ENCODE results near the gene RNF112. TPM values are rescaled to one million over a fixed set of nuclear protein-coding genes. Genes with fewer than 3 reads are reported as not detected.
"Not testable (repeated sequence)": the region's sequence is repeated elsewhere in the genome, so short reads cannot be mapped to it uniquely, and the experiment has no call there.

Gene RNF112
- total and polyA plus RNA-seq, 3 experiments from 2014 or later: 0.18 to 0.22 TPM; not detected in 1

DNA sequence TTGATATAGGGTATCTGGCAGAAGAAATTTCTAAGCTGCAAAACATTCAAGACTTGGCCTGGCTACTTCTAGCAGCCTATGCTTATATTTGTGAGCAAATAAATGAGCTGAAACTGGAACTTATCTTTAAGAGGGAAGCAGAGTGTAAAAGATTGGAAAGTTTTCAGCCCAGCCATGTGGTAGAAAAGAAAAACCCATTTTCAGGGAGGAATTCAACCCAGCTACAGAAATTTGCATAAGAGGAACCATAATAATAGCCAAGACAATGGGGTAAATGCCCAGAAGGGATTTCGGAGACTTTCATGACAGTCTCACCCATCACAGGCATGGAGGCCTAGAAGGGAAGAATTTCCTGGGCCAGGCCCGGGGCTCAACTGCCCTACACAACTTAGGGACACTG lies 31.7 kb downstream of the RNF112 start:
- ChIA-PET CTCF (interaction anchor here (10.0 kb wide), 1 partner anchor 80 kb away, joined by 152 read pairs; the partner anchor contains the start of gene B9D1), POLR2A (no interaction called here)
- H3K9me3 ChIP-seq (ENCODE audit: low read length): no peaks in the 10 kb centered on the region
- Mint-ChIP-seq H3K27me3 (peaks cover 12 to 13% of the 10 kb centered on the region in 2 donors), H3K27ac (no peak overlapping the region), H3K4me3 (no peak overlapping the region), H3K4me1 (peaks cover 0 to 5% (median 3%) of the 10 kb centered on the region in 3 donors), H3K36me3 (peaks cover 0 to 6% (median 0%) of the 10 kb centered on the region in 3 donors), H3K9me3 (peaks cover 8 to 14% (median 9%) of the 10 kb centered on the region in 5 donors)
- no peak overlapping the region for H3K4me3 ChIP-seq (ENCODE audit: low read length)
- H3K36me3 ChIP-seq (ENCODE audit: insufficient read depth, low read length): no peaks in the 10 kb centered on the region
- no peak overlapping the region for H3K27ac ChIP-seq (ENCODE audit: low read depth, low read length)
- H3K27me3 ChIP-seq (ENCODE audit: insufficient read depth, low read length, poor library complexity, severe bottlenecking): no peaks in the 10 kb centered on the region
- no peaks in the 10 kb centered on the region for H3K4me1 ChIP-seq (ENCODE audit: insufficient read depth, low read length)
- DNase-seq: no peak

DNA sequence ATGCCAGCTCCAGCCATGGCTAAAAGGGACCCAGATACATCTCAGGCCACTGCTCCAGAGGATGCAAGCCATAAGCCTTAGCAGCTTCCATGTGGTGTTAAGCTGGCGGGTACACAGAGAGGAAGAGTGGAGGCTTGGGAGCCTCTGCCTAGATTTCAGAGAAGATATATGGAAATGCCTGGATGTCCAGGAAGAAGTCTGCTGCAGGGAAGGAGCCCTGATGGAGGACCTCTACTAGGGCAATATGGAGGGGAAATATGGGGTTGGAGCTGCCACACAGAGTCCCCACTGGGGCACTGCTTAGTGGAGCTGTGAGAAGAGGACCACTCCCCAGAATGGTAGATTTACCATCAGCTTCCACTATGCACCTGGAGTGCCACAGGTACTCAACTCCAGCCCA lies 32.1 kb downstream of the RNF112 start:
- Histone ChIP-seq H3K36me3 (ENCODE audit: insufficient read depth, low read length) (no peaks in the 10 kb centered on the region), H3K4me3 (ENCODE audit: low read length) (no peak overlapping the region), H3K27me3 (ENCODE audit: insufficient read depth, low read length, poor library complexity, severe bottlenecking) (no peaks in the 10 kb centered on the region), H3K4me1 (ENCODE audit: insufficient read depth, low read length) (no peaks in the 10 kb centered on the region), H3K27ac (ENCODE audit: low read depth, low read length) (no peak overlapping the region), H3K9me3 (ENCODE audit: low read length) (no peaks in the 10 kb centered on the region)
- POLR2A ChIA-PET: no interaction called here
- Mint-ChIP-seq H3K27me3 (peaks cover 12 to 14% of the 10 kb centered on the region in 2 donors), H3K36me3 (peaks cover 0 to 6% (median 0%) of the 10 kb centered on the region in 3 donors), H3K27ac (no peak overlapping the region), H3K4me1 (peaks cover 0 to 5% (median 3%) of the 10 kb centered on the region in 3 donors), H3K4me3 (peak overlapping the region in 1 of 7 donors; percentile 32), H3K9me3 (peaks cover 8 to 14% (median 9%) of the 10 kb centered on the region in 5 donors)
- CTCF ChIA-PET: interaction anchor here (10.0 kb wide), 1 partner anchor 80 kb away, joined by 152 read pairs; the partner anchor contains the start of gene B9D1
- DNase-seq: no peak

DNA sequence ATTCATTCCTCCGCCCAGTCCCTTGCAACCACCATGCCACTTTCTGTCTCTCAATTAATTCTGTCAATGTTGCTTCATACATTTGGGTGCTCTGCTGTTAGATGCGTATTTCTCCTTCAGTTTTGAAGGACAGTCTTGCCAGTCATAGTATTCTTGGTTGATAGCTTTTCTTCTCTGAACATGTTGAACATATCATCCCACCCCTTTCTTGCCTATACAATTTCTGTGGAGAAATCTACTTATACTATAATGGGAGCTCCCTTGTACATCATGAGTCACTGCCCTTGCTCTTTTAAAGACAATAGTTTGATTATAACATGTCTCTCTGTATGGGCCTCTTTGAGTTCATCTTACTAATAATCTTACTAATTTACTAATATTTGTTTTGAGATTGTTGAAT lies 34.1 kb downstream of the RNF112 start:
- no peaks in the 10 kb centered on the region for H3K36me3 ChIP-seq (ENCODE audit: insufficient read depth, low read length)
- H3K27ac ChIP-seq (ENCODE audit: low read depth, low read length): no peak overlapping the region
- ChIA-PET CTCF (interaction anchor here (2.9 to 10.0 kb wide), 2 partner anchors 67 to 82 kb away, joined by 15 to 152 read pairs; partner anchors contain the start of genes B9D1 and MAPK7), POLR2A (no interaction called here)
- H3K4me3 ChIP-seq (ENCODE audit: low read length): no peak overlapping the region
- no peak overlapping the region for H3K4me3 Mint-ChIP-seq
- H3K4me1 ChIP-seq (ENCODE audit: insufficient read depth, low read length): no peaks in the 10 kb centered on the region
- H3K4me1 Mint-ChIP-seq: peaks cover 0 to 5% (median 3%) of the 10 kb centered on the region in 3 donors
- H3K9me3 ChIP-seq (ENCODE audit: low read length): no peaks in the 10 kb centered on the region
- H3K36me3 Mint-ChIP-seq: peaks cover 0 to 6% (median 0%) of the 10 kb centered on the region in 3 donors
- H3K9me3 Mint-ChIP-seq: peaks cover 8 to 14% (median 9%) of the 10 kb centered on the region in 5 donors
- DNase-seq: no peak
- peaks cover 14 to 26% of the 10 kb centered on the region in 2 donors for H3K27me3 Mint-ChIP-seq
- peak overlapping the region in 1 of 8 donors; percentile 0 for H3K27ac Mint-ChIP-seq
- H3K27me3 ChIP-seq (ENCODE audit: insufficient read depth, low read length, poor library complexity, severe bottlenecking): no peaks in the 10 kb centered on the region

DNA sequence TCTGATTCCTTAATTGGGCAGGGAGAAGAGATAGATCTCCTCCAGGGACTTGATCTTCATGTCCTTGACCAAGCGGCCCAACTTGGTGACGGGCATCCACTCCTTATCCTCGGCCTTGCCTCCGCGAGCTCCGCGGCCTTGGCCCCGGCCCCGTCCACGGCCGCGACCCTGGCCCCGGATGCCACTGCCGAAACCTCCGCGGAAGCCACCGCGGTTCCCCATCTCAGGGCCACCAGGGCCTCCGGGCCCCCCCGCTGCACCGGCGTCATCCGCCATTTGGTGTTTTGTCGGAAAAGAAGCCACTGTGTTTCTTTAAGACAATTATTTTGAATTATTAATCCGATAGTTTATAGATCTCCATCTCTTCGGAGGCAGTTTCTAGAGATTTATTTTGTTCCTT lies 35.5 kb downstream of the RNF112 start:
- ChIA-PET CTCF (interaction anchor here (0.6 to 10.0 kb wide), 17 partner anchors 10 to 202 kb away, joined by 3 to 152 read pairs (median 5); partner anchors contain the start of genes ALDH3A2, B9D1 and MAPK7), POLR2A (interaction anchor here (1.0 kb wide), 1 partner anchor 84 kb away, joined by 4 read pairs; the partner anchor contains the start of gene B9D1)
- H3K27me3 Mint-ChIP-seq: peaks cover 16 to 26% of the 10 kb centered on the region in 2 donors
- H3K27ac ChIP-seq (ENCODE audit: low read depth, low read length); H3K4me1 Mint-ChIP-seq; H3K36me3 ChIP-seq (ENCODE audit: insufficient read depth, low read length); H3K27me3 ChIP-seq (ENCODE audit: insufficient read depth, low read length, poor library complexity, severe bottlenecking); H3K4me3 ChIP-seq (ENCODE audit: low read length); H3K9me3 ChIP-seq (ENCODE audit: low read length); DNase-seq; H3K4me1 ChIP-seq (ENCODE audit: insufficient read depth, low read length); H3K27ac Mint-ChIP-seq; H3K36me3 Mint-ChIP-seq; H3K4me3 Mint-ChIP-seq: not testable (repeated sequence)
- H3K9me3 Mint-ChIP-seq: peaks cover 8 to 14% (median 9%) of the 10 kb centered on the region in 5 donors

DNA sequence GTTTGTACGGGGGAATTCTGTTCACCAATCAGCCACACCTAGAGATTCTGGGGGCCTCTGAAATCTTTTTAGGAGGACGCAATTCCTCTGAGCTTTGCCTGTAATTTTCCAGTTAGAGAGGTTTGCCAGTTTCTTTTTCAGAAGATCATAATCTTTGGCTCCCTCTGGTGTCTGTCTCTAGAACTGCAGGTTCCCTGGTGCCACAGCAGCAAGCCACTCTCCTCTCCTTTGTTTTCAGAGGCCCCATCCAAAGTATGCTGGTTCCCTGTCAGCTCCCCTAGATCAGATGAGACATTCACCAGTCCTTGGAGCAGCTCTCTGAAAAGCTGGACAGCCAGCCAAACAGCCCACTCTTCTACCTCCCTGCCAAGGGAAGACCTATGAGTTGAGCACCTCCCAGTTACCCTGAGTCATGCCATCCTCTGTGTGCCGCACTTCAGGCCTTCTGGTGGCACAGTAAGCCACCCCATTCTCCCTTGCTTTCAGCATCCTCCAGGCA lies 36.1 kb downstream of the RNF112 start:
- Mint-ChIP-seq H3K27me3 (peaks cover 16 to 27% of the 10 kb centered on the region in 2 donors), H3K36me3 (peaks cover 0 to 6% (median 0%) of the 10 kb centered on the region in 3 donors), H3K4me1 (peaks cover 0 to 5% (median 3%) of the 10 kb centered on the region in 3 donors), H3K4me3 (no peak overlapping the region), H3K27ac (peak overlapping the region in 1 of 8 donors; percentile 19), H3K9me3 (peaks cover 8 to 14% (median 9%) of the 10 kb centered on the region in 5 donors)
- Histone ChIP-seq H3K27me3 (ENCODE audit: insufficient read depth, low read length, poor library complexity, severe bottlenecking) (no peaks in the 10 kb centered on the region), H3K4me3 (ENCODE audit: low read length) (no peak overlapping the region), H3K27ac (ENCODE audit: low read depth, low read length) (no peak overlapping the region), H3K36me3 (ENCODE audit: insufficient read depth, low read length) (no peaks in the 10 kb centered on the region), H3K9me3 (ENCODE audit: low read length) (no peaks in the 10 kb centered on the region), H3K4me1 (ENCODE audit: insufficient read depth, low read length) (no peaks in the 10 kb centered on the region)
- DNase-seq: peak; percentile 57 to 72 (median 65)
- ChIA-PET POLR2A (interaction anchor here (1.0 kb wide), 1 partner anchor 84 kb away, joined by 4 read pairs; the partner anchor contains the start of gene B9D1), CTCF (interaction anchor here (0.6 to 10.0 kb wide), 18 partner anchors 10 to 847 kb away, joined by 3 to 152 read pairs (median 5); partner anchors contain the start of genes ALDH3A2, B9D1 and MAPK7)

DNA sequence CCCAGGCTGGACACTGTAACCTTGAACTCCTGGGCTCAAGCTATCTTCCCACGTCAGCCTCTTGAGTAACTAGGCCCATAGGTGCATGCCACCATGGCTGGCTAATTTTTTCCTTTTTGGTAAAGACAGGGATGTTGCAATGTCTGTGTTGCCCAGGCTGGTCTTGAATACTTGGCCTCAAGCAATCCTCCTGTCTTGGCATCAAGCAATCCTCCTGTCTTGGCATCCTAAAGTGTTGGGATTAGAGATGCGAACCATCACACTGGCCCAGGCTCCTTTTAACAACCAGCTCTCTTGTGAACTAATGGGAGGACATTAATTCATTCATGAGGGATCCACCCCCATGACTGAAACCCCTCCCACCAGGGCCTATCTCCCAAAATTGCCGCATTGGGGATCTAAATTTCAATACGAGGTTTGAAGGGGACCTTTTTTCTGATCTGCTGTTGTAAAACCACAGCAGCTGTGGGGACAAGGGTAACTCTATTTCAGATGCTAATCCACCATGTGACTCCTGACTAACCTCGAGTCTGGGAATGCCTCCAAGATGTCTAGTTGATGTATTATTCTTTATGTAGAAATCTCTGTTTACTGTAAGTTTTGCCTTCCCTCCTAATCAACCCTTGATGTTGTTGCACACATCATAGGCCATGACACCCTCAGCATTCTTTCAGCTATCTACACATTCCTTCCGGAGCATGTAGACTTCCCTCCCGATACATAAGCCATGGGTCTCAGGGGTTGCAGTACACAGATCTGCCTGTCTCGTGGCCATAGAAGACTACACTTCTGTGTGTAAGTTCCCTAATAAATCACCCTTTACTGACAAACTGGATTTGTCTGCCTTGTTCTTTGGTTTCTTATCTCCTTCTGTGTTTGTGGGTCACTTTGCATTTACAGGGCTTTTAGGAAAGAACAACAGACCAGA lies 37.6 kb downstream of the RNF112 start:
- H3K9me3 ChIP-seq (ENCODE audit: low read length): no peaks in the 10 kb centered on the region
- no peaks in the 10 kb centered on the region for H3K27me3 ChIP-seq (ENCODE audit: insufficient read depth, low read length, poor library complexity, severe bottlenecking)
- Mint-ChIP-seq H3K27me3 (peaks cover 8 to 33% of the 10 kb centered on the region in 2 donors), H3K9me3 (peaks cover 7 to 9% (median 8%) of the 10 kb centered on the region in 5 donors), H3K27ac (peak overlapping the region in 1 of 8 donors; percentile 17), H3K4me1 (peaks cover 0 to 5% (median 3%) of the 10 kb centered on the region in 3 donors), H3K4me3 (no peak overlapping the region), H3K36me3 (peaks cover 0 to 6% (median 0%) of the 10 kb centered on the region in 3 donors)
- POLR2A ChIA-PET: no interaction called here
- DNase-seq: no peak
- no peak overlapping the region for H3K27ac ChIP-seq (ENCODE audit: low read depth, low read length)
- no peaks in the 10 kb centered on the region for H3K4me1 ChIP-seq (ENCODE audit: insufficient read depth, low read length)
- no peak overlapping the region for H3K4me3 ChIP-seq (ENCODE audit: low read length)
- CTCF ChIA-PET: interaction anchor here (1.7 to 10.0 kb wide), 4 partner anchors 8 to 92 kb away, joined by 10 to 152 read pairs (median 13); partner anchors contain the start of gene B9D1
- no peaks in the 10 kb centered on the region for H3K36me3 ChIP-seq (ENCODE audit: insufficient read depth, low read length)

DNA sequence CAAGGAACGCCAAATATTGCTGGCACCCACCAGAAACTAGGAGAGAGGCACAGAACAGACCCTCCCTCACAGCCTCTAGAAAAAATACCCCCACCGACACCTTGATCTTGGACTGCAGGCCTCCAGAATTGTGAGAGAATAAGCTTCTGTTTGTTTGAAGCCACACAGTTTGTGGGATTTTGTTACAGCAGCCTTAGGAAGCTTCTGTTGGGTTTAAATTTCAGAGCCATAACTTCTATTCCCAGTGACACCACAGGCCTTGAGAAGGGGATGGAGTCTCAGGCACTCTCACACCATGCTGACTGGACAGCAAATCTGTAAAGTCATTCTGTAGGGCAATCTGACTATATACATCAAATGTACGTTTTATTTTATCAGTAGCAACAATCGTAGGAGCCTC lies 38.6 kb downstream of the RNF112 start:
- Mint-ChIP-seq H3K27ac (no peak overlapping the region), H3K4me1 (peaks cover 0 to 5% (median 3%) of the 10 kb centered on the region in 3 donors), H3K36me3 (no peaks in the 10 kb centered on the region), H3K9me3 (peaks cover 3 to 8% (median 6%) of the 10 kb centered on the region in 5 donors), H3K27me3 (peaks cover 8 to 33% of the 10 kb centered on the region in 2 donors), H3K4me3 (no peak overlapping the region)
- Histone ChIP-seq H3K9me3 (ENCODE audit: low read length) (no peaks in the 10 kb centered on the region), H3K27ac (ENCODE audit: low read depth, low read length) (no peak overlapping the region), H3K36me3 (ENCODE audit: insufficient read depth, low read length) (no peaks in the 10 kb centered on the region), H3K27me3 (ENCODE audit: insufficient read depth, low read length, poor library complexity, severe bottlenecking) (no peaks in the 10 kb centered on the region), H3K4me1 (ENCODE audit: insufficient read depth, low read length) (no peaks in the 10 kb centered on the region), H3K4me3 (ENCODE audit: low read length) (no peak overlapping the region)
- POLR2A ChIA-PET: no interaction called here
- CTCF ChIA-PET: interaction anchor here (10.0 kb wide), 1 partner anchor 86 kb away, joined by 152 read pairs; the partner anchor contains the start of gene B9D1
- DNase-seq: no peak
